ENCODE measurements around the gene LIN28A. TPM values are rescaled to one million over a fixed set of nuclear protein-coding genes. Genes with fewer than 3 reads are reported as not detected.

LIN28A gene
- total RNA-seq, 1 donor from 2014 or later, result not detected

- Histone ChIP-seq H3K27me3 (no peaks in the 10 kb centered on the region), H3K27ac (no peak overlapping the region), H3K4me1 (peaks cover 36% of the 10 kb centered on the region), H3K9me3 (no peaks in the 10 kb centered on the region), H3K36me3 (peaks cover 0 to 25% of the 10 kb centered on the region in 2 donors), H3K4me3 (no peak overlapping the region)
- TF ChIP-seq POLR2A (IDR thresholded peaks at IDR 0.05) (no peak), CTCF (IDR thresholded peaks at IDR 0.05) (no peak), POLR2AphosphoS5 (IDR thresholded peaks at IDR 0.05; ENCODE audit: insufficient read depth in 1 of 2, low read depth in 1 of 2) (no peak)
- DNase-seq (ENCODE audit: extremely low spot score in 2 of 2), result no peak
- intact Hi-C loops (cut with DNase I), result no loop called here
These were observed 64.2 kb downstream of the LIN28A start for GRCh38 chr1:26474818-26475217.

- intact Hi-C loops (cut with DNase I), result no loop called here
- Histone ChIP-seq H3K4me1 (peaks cover 26% of the 10 kb centered on the region), H3K27ac (no peak overlapping the region), H3K9me3 (no peaks in the 10 kb centered on the region), H3K4me3 (no peak overlapping the region), H3K36me3 (peaks cover 0 to 27% of the 10 kb centered on the region in 2 donors), H3K27me3 (no peaks in the 10 kb centered on the region)
- no peak for DNase-seq (ENCODE audit: extremely low spot score in 2 of 2)
- TF ChIP-seq POLR2AphosphoS5 (IDR thresholded peaks at IDR 0.05; ENCODE audit: insufficient read depth in 1 of 2, low read depth in 1 of 2) (no peak), POLR2A (IDR thresholded peaks at IDR 0.05) (no peak), CTCF (IDR thresholded peaks at IDR 0.05) (no peak)
These were observed 65.4 kb downstream of the LIN28A start for GRCh38 chr1:26475989-26476388.

- Histone ChIP-seq H3K36me3 (peaks cover 0 to 27% of the 10 kb centered on the region in 2 donors), H3K27me3 (no peaks in the 10 kb centered on the region)
These were observed 66.3 kb downstream of the LIN28A start for GRCh38 chr1:26476958-26477357.

GRCh38 chr1:26477446-26478152, 67.0 kb downstream of the LIN28A start:
- intact Hi-C loops (cut with DNase I), result no loop called here
- Histone ChIP-seq H3K27me3 (no peaks in the 10 kb centered on the region), H3K4me3 (no peak overlapping the region), H3K4me1 (peaks cover 14% of the 10 kb centered on the region), H3K27ac (no peak overlapping the region), H3K9me3 (no peaks in the 10 kb centered on the region), H3K36me3 (peaks cover 0 to 27% of the 10 kb centered on the region in 2 donors)
- no peak for DNase-seq (ENCODE audit: extremely low spot score in 2 of 2)
- TF ChIP-seq POLR2A (IDR thresholded peaks at IDR 0.05) (no peak), POLR2AphosphoS5 (IDR thresholded peaks at IDR 0.05; ENCODE audit: insufficient read depth in 1 of 2, low read depth in 1 of 2) (no peak), CTCF (IDR thresholded peaks at IDR 0.05) (no peak)

More at GRCh38 chr1:26476958-26477357, 66.3 kb downstream of the LIN28A start:
- H3K9me3 ChIP-seq, result no peaks in the 10 kb centered on the region
- H3K27ac ChIP-seq, result no peak overlapping the region
- intact Hi-C loops (cut with DNase I), result no loop called here
- peaks cover 16% of the 10 kb centered on the region for H3K4me1 ChIP-seq
- H3K4me3 ChIP-seq, result no peak overlapping the region
- TF ChIP-seq POLR2A (IDR thresholded peaks at IDR 0.05) (no peak), POLR2AphosphoS5 (IDR thresholded peaks at IDR 0.05; ENCODE audit: insufficient read depth in 1 of 2, low read depth in 1 of 2) (no peak), CTCF (IDR thresholded peaks at IDR 0.05) (no peak)
- no peak for DNase-seq (ENCODE audit: extremely low spot score in 2 of 2)

- Histone ChIP-seq H3K4me3 (no peak overlapping the region), H3K36me3 (peaks cover 0 to 27% of the 10 kb centered on the region in 2 donors), H3K27me3 (no peaks in the 10 kb centered on the region), H3K9me3 (no peaks in the 10 kb centered on the region), H3K27ac (no peak overlapping the region), H3K4me1 (peaks cover 14% of the 10 kb centered on the region)
- TF ChIP-seq POLR2A (IDR thresholded peaks at IDR 0.05) (no peak), POLR2AphosphoS5 (IDR thresholded peaks at IDR 0.05; ENCODE audit: insufficient read depth in 1 of 2, low read depth in 1 of 2) (no peak), CTCF (IDR thresholded peaks at IDR 0.05) (no peak)
- intact Hi-C loops (cut with DNase I), result no loop called here
- DNase-seq (ENCODE audit: extremely low spot score in 2 of 2), result no peak
These were observed 67.5 kb downstream of the LIN28A start for GRCh38 chr1:26478159-26478558.

Data from vagina (tissue), 2 donors.